Endothelial cell of umbilical vein (primary cell): ENCODE data around the gene ZNF664. TPM values are rescaled to one million over a fixed set of nuclear protein-coding genes. Genes with fewer than 3 reads are reported as not detected.

Source experiments
- BruUV-seq: library from RNA; stranded (reverse); fragments of 400-500 nt; replicated peaks from 2 replicates; lab custom pipeline; 2021; lab: Mats Ljungman, UMichigan
- CTCF ChIA-PET: fragments of 300-600, 350-600 bp; sonication (Branson Sonifier 250); formaldehyde crosslinking; loops from one replicate; lab custom pipeline; 2021; ENCODE audit warnings: antibody characterized with exemption, inconsistent platforms; lab: Charles Lee
- POLR2A ChIA-PET: fragments of 300-600, 350-600 bp; sonication (Branson Sonifier 250); formaldehyde crosslinking; loops from one replicate; lab custom pipeline; 2021; ENCODE audit warnings: antibody characterized with exemption, inconsistent platforms; lab: Charles Lee
- DNase-seq: peaks from one replicate; pipeline ENCODE4 v3.0.0-alpha.2; 2011; ENCODE audit warnings: low read depth, low spot score
- FAIRE-seq: peaks from 2 replicates; lab custom pipeline; 2011; peaks lifted over from hg19 to GRCh38; lab: Jason Lieb, UNC
- H2AFZ ChIP-seq: 2 replicates; pipeline ENCODE4 v1.6.0; 2012; ENCODE audit warnings: low read depth, low read length, control low read depth, inconsistent platforms
- H3K27ac ChIP-seq: 2 replicates; pipeline ENCODE4 v1.5.1; 2011; ENCODE audit warnings: low read depth, mild to moderate bottlenecking, control low read depth, low read length, moderate library complexity; ENCODE audit not compliant: insufficient read depth
- H3K27me3 ChIP-seq, 2 experiments: 2 replicates each; pipeline versions ENCODE4 v1.6.0 to v1.6.1; 2011; ENCODE audit warnings: low read length in 2 of 2, mixed read lengths in 1 of 2; ENCODE audit not compliant: control insufficient read depth in 2 of 2, insufficient read depth in 2 of 2
- H3K36me3 ChIP-seq, 2 experiments: 2 replicates in 1 of 2; 3 replicates in 1 of 2; pipeline ENCODE4 v1.5.1; 2011; ENCODE audit warnings: low read length in 2 of 2, mild to moderate bottlenecking in 1 of 2, moderate library complexity in 1 of 2; ENCODE audit not compliant: control insufficient read depth in 2 of 2, insufficient read depth in 2 of 2; ENCODE audit errors: extremely low read depth in 1 of 2
- H3K4me1 ChIP-seq: 3 replicates; pipeline ENCODE4 v1.5.1; 2011; ENCODE audit warnings: mild to moderate bottlenecking, low read length; ENCODE audit not compliant: control insufficient read depth, insufficient read depth; ENCODE audit errors: extremely low read depth
- H3K4me2 ChIP-seq: 2 replicates; pipeline ENCODE4 v1.6.1; 2011; ENCODE audit warnings: low read length, control low read depth, mixed read lengths; ENCODE audit not compliant: insufficient read depth
- H3K4me3 ChIP-seq, 3 experiments: fragments of 200-600 bp in 1 of 3; sonication (generic), shearing (Covaris generic) in 1 of 3; replicated peaks in 1 of 3; 2 replicates each; pipeline ENCODE4 v1.5.1; 2011 to 2016; ENCODE audit warnings: control low read depth in 3 of 3, low read length in 3 of 3, mild to moderate bottlenecking in 2 of 3, inconsistent platforms in 1 of 3, low read depth in 1 of 3, moderate library complexity in 1 of 3; ENCODE audit not compliant: insufficient read depth in 1 of 3
- H3K79me2 ChIP-seq: 2 replicates; pipeline ENCODE4 v1.6.0; 2012; ENCODE audit warnings: low read length, inconsistent platforms; ENCODE audit not compliant: control insufficient read depth, insufficient read depth
- H3K9ac ChIP-seq: replicated peaks from 2 replicates; pipeline ENCODE3; 2011; ENCODE audit warnings: low read length, control low read depth; ENCODE audit not compliant: insufficient read depth; ENCODE audit errors: extremely low read depth
- H3K9me1 ChIP-seq: replicated peaks from 3 replicates; pipeline ENCODE4 v1.6.0; 2011; ENCODE audit warnings: mild to moderate bottlenecking, low read length; ENCODE audit not compliant: control insufficient read depth, insufficient read depth; ENCODE audit errors: extremely low read depth
- H3K9me3 ChIP-seq: replicated peaks from 2 replicates; pipeline ENCODE4 v1.5.1; 2012; ENCODE audit warnings: low read length, inconsistent platforms; ENCODE audit not compliant: control insufficient read depth, insufficient read depth
- H4K20me1 ChIP-seq: replicated peaks from 2 replicates; pipeline ENCODE3; 2011; ENCODE audit warnings: mild to moderate bottlenecking, low read length; ENCODE audit not compliant: control insufficient read depth, insufficient read depth; ENCODE audit errors: extremely low read depth
- CTCF ChIP-seq, 2 donors: IDR thresholded peaks; 1 replicate in 1 of 2; 2 replicates in 1 of 2; pipeline ENCODE4 v1.5.1; 2011; ENCODE audit warnings: low read length in 2 of 2, mild to moderate bottlenecking in 2 of 2, moderate library complexity in 2 of 2, control low read depth in 1 of 2, inconsistent platforms in 1 of 2, low read depth in 1 of 2; ENCODE audit not compliant: insufficient read depth in 1 of 2; ENCODE audit errors: extremely low read depth in 1 of 2
- EZH2 ChIP-seq: IDR thresholded peaks from 2 replicates; pipeline ENCODE4 v1.6.1; 2012; ENCODE audit warnings: borderline replicate concordance, low read depth, mild to moderate bottlenecking, moderate library complexity, low read length, inconsistent platforms; ENCODE audit not compliant: severe bottlenecking
- FOS ChIP-seq: IDR thresholded peaks from 2 replicates; pipeline ENCODE4 v1.6.1; 2011; ENCODE audit warnings: mild to moderate bottlenecking, low read length, moderate library complexity, borderline replicate concordance; ENCODE audit not compliant: insufficient read depth
- GATA2 ChIP-seq: IDR thresholded peaks from 2 replicates; pipeline ENCODE4 v1.7.0; 2011; ENCODE audit warnings: low read depth, mild to moderate bottlenecking, moderate library complexity, mixed read lengths, low read length; ENCODE audit not compliant: insufficient read length, insufficient read depth
- JUN ChIP-seq: IDR thresholded peaks from 2 replicates; pipeline ENCODE4 v1.6.1; 2011; ENCODE audit warnings: borderline replicate concordance, low read depth; ENCODE audit not compliant: insufficient read length, insufficient read depth
- MAX ChIP-seq: IDR thresholded peaks from 2 replicates; pipeline ENCODE4 v1.6.1; 2011; ENCODE audit not compliant: insufficient read depth, insufficient read length
- MYC ChIP-seq: IDR thresholded peaks from one replicate; pipeline ENCODE4 v1.6.1; 2011; ENCODE audit warnings: mild to moderate bottlenecking, low read depth, low read length
- POLR2A ChIP-seq: IDR thresholded peaks from 2 replicates; pipeline ENCODE4 v1.6.1; 2012; ENCODE audit warnings: low read depth, mild to moderate bottlenecking, control low read depth, low read length
- POLR2AphosphoS5 ChIP-seq: IDR thresholded peaks from 2 replicates; pipeline ENCODE4 v1.6.1; 2012; ENCODE audit warnings: low read depth, mild to moderate bottlenecking, control low read depth, low read length, moderate library complexity; ENCODE audit not compliant: insufficient read depth
- dilution Hi-C: fragments of 300-500 bp; cut with MboI; formaldehyde crosslinking; loops from one replicate; pipeline ENCODE4 v1.15.0; 2019; ENCODE audit warnings: low sequenced_read_pairs; ENCODE audit not compliant: extremely low pct_ligation_motif_present
- intact Hi-C: fragments of 100-400 bp; cut with micrococcal nuclease; formaldehyde crosslinking; loops from one replicate; pipeline ENCODE4 v1.10.0; 2022
- polyA plus RNA-seq, 4 experiments: library from polyadenylated mRNA; depleted of rRNA in 3 of 4; stranded (reverse) in 3 of 4; unstranded in 1 of 4; fragments of >200 nt; gene quantifications; 2 replicates each; pipeline versions ENCODE4 v1.2.1 to v1.2.3, GENCODE V29; 2011 to 2012; ENCODE audit warnings: missing spikeins in 1 of 4
- total RNA-seq: library from RNA; stranded (reverse); gene quantifications from 2 replicates; pipeline ENCODE4 v1.2.3, GENCODE V29; 2021

The ZNF664 gene
- total and polyA plus RNA-seq, 2 donors (not counting 3 experiments of a cell fraction or from before 2014, with no cell fraction given), result 29.8 to 71.3 TPM

DNA sequence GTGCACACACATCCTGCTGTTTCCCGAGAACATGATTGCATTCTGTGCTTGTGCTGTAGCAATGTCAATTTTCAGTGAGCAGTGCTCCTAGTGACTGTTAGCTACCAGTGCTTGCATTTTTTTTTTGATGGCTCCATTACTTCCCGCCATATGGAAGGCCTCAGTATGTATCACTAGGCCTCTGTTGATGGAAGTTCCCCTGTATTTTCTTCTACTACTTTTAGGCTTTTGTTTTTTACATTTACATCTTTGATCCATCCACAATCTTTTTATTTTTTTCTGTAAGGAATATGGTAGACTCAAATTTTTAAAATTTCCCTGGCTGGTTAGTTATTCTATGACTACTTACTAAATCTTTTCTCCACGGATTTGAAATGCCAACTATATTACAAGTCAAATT lies 49.1 kb downstream of the ZNF664 start:
- ChIA-PET CTCF (interaction anchor here (0.6 to 1.7 kb wide), 2 partner anchors 10 to 116 kb away, joined by 3 to 5 read pairs; no protein-coding TSS in a partner anchor), POLR2A (no interaction called here)
- TF ChIP-seq GATA2 (no peak), MYC (no peak), POLR2AphosphoS5 (no peak), POLR2A (no peak), FOS (no peak), JUN (no peak), MAX (no peak), CTCF (IDR thresholded peaks at IDR 0.05; ENCODE audit: extremely low read depth in 1 of 2, insufficient read depth in 1 of 2, low read depth in 1 of 2, low read length in 2 of 2) (no peak), EZH2 (no peak)
- Histone ChIP-seq H3K9ac (no peak overlapping the region), H4K20me1 (no peaks in the 10 kb centered on the region), H3K4me3 (no peak overlapping the region), H3K27me3 (no peaks in the 10 kb centered on the region), H3K36me3 (no peaks in the 10 kb centered on the region), H3K27ac (no peak overlapping the region), H3K4me1 (peaks cover 8% of the 10 kb centered on the region), H2AFZ (no peak overlapping the region), H3K79me2 (no peaks in the 10 kb centered on the region), H3K9me3 (no peaks in the 10 kb centered on the region), H3K4me2 (no peak overlapping the region), H3K9me1 (no peaks in the 10 kb centered on the region)
- no peak for FAIRE-seq
- intact Hi-C loops, result no loop called here
- no peak for DNase-seq
- dilution Hi-C loops, result no loop called here
- BruUV-seq, result no TSS peak
